UCSD-AML1 (cell line): Measurements from ENCODE around the gene OR5AK2.
A peak's percentile ranks its signal among the peaks of the same experiment; 100 is the strongest.
"Not testable (repeated sequence)": the region's sequence is repeated elsewhere in the genome, so short reads cannot be mapped to it uniquely, and the experiment has no call there.

Source experiments
- DNase-seq: peaks from one replicate; lab custom pipeline; 2025; ENCODE audit not compliant: unreplicated experiment; lab: John Stamatoyannopoulos, UW

Gene OR5AK2, protein sequence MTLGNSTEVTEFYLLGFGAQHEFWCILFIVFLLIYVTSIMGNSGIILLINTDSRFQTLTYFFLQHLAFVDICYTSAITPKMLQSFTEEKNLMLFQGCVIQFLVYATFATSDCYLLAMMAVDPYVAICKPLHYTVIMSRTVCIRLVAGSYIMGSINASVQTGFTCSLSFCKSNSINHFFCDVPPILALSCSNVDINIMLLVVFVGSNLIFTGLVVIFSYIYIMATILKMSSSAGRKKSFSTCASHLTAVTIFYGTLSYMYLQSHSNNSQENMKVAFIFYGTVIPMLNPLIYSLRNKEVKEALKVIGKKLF

GRCh38 chr11:56988614-56989013 lies at the start of gene OR5AK2:
Gene OR5AK2, plus strand, starts transcription at chr11:56988914. Its CDS starts 0 bp downstream, at chr11:56988914.
- no peak for DNase-seq

DNA sequence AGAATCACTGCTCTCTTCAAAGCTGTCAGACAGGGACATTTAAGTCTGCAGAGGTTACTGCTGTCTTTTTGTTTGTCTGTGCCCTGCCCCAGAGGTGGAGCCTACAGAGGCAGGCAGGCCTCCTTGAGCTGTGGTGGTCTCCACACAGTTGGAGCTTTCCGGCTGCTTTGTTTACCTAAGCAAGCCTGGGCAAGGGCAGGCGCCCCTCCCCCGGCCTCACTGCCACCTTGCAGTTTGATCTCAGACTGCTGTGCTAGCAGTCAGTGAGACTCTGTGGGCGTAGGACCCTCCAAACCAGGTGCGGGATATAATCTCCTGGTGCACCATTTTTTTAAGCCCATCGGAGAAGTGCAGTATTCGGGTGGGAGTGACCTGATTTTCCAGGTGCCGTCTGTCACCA lies 43.2 kb upstream of the OR5AK2 start:
- not testable (repeated sequence) for DNase-seq

DNA sequence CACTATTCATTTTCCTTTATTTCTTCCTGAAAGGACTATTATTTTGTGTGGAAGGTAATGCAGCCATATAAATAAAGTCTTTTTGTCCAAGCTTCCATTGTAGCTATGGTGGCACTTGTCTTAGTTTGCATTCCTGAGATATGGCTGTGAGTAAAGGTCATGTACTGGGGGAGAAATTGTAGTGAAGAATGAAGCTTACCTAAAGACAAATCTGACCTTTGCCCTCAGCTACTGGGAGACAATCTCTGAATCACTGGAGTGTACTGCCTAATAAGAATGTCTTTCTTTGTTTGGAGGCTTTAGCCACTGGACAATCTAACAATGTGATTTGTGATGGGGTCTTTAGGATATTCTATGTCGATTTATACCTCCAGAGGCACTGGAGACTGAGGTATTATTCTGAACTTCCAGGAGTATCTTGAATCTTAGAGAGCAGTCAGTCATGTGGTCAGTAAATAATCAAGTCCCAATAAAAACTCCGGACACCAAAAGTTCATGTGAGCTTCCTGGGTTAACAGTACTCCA lies 39.7 kb upstream of the OR5AK2 start:
- DNase-seq = no peak

GRCh38 chr11:56950510-56950909 lies 38.2 kb upstream of the OR5AK2 start:
- no peak for DNase-seq

- not testable (repeated sequence) for DNase-seq
Measured at GRCh38 chr11:56953907-56954306, 34.8 kb upstream of the OR5AK2 start.

DNA sequence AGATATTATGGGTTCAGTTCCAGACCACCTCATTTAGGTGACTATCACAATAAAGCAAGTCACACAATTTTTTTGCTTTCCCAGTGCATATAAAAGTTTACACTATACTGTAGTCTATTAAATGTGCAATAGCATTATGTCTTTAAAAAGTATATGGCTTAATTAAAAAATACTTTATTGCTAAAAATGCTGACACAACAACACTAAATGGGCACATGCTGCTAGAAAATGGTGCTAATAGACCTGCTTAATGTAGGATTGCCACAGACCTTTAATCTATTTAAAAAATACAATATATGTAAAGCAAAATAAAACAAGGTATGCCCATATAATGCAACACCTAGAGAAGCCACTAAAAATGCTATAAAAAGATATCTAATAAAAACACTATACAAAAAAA lies 27.1 kb upstream of the OR5AK2 start:
- DNase-seq = no peak

DNA sequence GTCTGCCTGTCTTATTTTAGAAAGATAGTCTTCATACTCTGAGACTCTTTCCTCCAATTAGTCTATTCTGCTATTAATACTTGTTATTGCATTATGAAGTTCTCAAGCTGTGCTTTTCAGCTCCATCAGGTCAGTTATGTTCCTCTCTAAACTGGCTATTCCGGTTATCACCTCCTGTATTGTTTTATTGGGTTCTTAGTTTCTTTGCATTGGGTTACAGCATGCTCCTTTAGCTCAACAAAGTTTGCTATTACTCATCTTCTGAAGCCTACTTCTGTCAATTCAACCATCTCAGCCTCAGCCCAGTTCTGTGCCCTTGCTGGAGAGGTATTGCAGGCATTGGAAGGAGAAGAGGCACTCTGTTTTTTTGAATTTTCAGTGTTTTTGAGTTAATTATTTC lies 21.0 kb upstream of the OR5AK2 start:
- no peak for DNase-seq

- peak; percentile 2 for DNase-seq
Measured at GRCh38 chr11:56968524-56968923, 20.2 kb upstream of the OR5AK2 start.

- DNase-seq = no peak
Measured at GRCh38 chr11:56977314-56977713, 11.4 kb upstream of the OR5AK2 start.

- DNase-seq = no peak
Measured at GRCh38 chr11:56990702-56991101, 2.0 kb downstream of the OR5AK2 start.

GRCh38 chr11:56994532-56994931 lies 5.8 kb downstream of the OR5AK2 start:
- no peak for DNase-seq

DNA sequence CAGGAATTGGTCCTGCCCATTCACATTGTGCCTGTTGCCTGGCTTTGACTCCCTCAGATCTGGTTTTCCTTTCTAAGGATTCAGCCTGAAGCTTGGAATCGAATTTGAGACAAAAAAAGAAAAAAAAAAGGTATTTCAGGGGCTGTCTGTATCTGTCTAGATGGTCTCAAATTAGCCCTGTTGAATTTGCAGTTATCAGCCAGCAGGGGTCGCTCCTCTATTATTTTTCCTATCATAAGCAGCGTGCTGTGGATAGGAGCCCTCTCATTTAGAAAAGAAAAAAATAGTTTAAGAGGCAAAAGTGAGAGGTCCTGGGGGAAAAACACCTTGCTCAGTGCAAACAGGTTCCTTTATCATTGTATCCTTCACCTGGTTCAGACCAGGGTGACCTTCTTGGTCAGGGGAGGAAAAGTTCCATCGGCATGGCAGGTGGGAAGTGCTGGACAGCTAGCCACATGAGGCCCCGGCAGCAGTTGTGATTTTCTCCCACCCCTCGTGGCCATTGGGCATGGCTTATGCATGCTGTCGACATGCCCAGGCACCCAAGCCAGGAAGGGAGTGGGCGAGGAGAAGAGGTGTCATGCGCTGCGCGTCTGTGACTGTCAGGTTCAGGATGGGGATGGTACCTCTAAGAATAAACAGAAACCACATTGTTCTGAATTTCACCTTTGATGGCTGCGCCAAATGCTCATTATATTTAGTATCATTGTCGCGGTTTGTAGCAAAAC lies 13.1 kb downstream of the OR5AK2 start:
- DNase-seq = no peak

DNA sequence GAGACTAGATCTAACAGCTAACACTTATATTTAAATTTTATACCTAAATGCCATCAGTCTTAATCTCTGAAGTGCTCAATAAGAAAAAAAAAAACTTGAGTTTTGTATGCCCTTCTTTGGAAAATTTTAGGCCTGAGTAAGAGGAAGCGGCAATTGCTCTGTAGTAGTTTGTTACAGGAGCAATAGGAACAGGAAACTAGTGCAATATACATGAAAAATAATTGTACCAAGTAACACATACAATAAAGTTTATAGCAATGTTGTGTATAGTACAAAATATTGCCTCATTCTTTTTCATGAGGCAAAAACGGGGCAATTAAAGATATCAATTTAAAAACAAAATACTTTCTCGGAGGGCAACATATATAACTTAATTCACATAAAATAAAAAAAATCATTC lies 19.7 kb downstream of the OR5AK2 start:
- no peak for DNase-seq

DNA sequence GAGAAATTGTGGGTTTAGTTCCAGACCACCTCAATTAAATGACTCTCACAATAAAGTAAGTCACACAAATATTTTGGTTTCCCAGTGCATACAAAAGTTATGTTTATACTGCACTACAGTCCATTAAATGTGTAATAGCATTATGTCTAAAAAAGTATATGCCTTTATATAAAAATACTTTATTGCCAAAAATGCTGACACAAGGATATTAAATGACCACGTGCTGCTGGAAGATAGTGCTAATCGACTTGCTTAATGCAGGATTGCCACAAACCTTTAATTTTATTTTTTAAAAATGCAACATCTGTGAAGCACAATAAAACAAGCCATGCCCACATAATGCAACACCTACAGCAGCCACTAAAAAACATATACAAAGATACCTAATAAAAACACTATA lies 27.0 kb downstream of the OR5AK2 start:
- DNase-seq = no peak

DNA sequence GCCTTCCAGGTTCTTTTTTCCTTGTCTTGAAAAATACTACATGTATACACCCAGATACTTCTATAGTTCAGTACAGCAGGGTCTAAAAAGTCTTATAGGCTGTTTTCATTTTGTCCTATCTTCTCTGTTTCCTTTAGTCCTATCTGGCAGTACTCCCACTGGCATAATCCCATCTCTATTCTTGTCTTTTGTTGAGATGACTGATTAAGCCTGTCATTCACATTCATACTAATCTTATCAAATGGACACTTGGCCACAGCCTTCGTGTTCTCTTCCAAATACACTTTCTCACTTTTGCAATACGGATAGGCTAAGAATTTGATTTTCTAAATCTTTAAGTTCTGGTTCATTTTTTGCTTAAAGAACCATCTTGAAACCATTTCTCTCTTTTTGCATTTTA lies 42.8 kb downstream of the OR5AK2 start:
- no peak for DNase-seq
